HG02571 (cell line): Measurements from ENCODE around the gene DPCD.
"Not testable (repeated sequence)": the region's sequence is repeated elsewhere in the genome, so short reads cannot be mapped to it uniquely, and the experiment has no call there.

Experiments used
- ATAC-seq: cut with Tn5 transposase; IDR thresholded peaks from one replicate; pipeline ENCODE4 v1.9.1; 2021; ENCODE audit warnings: mild to moderate bottlenecking, moderate library complexity; ENCODE audit not compliant: unreplicated experiment

DPCD gene

GRCh38 chr10:101617102-101617823 is 29.1 kb downstream of the DPCD start:
- no peak for ATAC-seq

- no peak for ATAC-seq
Observed at GRCh38 chr10:101617824-101618568, 29.9 kb downstream of the DPCD start.

GRCh38 chr10:101618871-101619270 is 30.8 kb downstream of the DPCD start:
- ATAC-seq: no peak

GRCh38 chr10:101619983-101620382 is 31.9 kb downstream of the DPCD start:
- no peak for ATAC-seq

- ATAC-seq: no peak
Observed at GRCh38 chr10:101623528-101623927, 35.4 kb downstream of the DPCD start.

GRCh38 chr10:101624526-101625102 is 36.5 kb downstream of the DPCD start:
- no peak for ATAC-seq

GRCh38 chr10:101625821-101626412 is 37.8 kb downstream of the DPCD start:
- ATAC-seq: no peak

- ATAC-seq: no peak
Observed at GRCh38 chr10:101629837-101630632, 41.9 kb downstream of the DPCD start.

GRCh38 chr10:101630633-101630920 is 42.5 kb downstream of the DPCD start:
- no peak for ATAC-seq

- ATAC-seq: no peak
Observed at GRCh38 chr10:101631821-101632475, 43.8 kb downstream of the DPCD start.

GRCh38 chr10:101633510-101633909 is 45.4 kb downstream of the DPCD start:
- ATAC-seq: not testable (repeated sequence)

GRCh38 chr10:101639141-101639900 is 51.2 kb downstream of the DPCD start:
- ATAC-seq: no peak

GRCh38 chr10:101643546-101643945 is 55.4 kb downstream of the DPCD start:
- no peak for ATAC-seq

GRCh38 chr10:101644002-101644401 is 55.9 kb downstream of the DPCD start:
- no peak for ATAC-seq

- no peak for ATAC-seq
Observed at GRCh38 chr10:101645659-101646058, 57.5 kb downstream of the DPCD start.

GRCh38 chr10:101646364-101646763 is 58.2 kb downstream of the DPCD start:
- no peak for ATAC-seq

- no peak for ATAC-seq
Observed at GRCh38 chr10:101647255-101647654, 59.1 kb downstream of the DPCD start.

GRCh38 chr10:101649525-101650085 is 61.5 kb downstream of the DPCD start:
- ATAC-seq: no peak

- no peak for ATAC-seq
Observed at GRCh38 chr10:101650863-101651262, 62.7 kb downstream of the DPCD start.
